ENCODE data around the gene FBXL13. TPM values are rescaled to one million over a fixed set of nuclear protein-coding genes. Genes with fewer than 3 reads are reported as not detected.

FBXL13 gene
- total and polyA plus RNA-seq, 10 of the 15 experiments (the other 5 are each of a cell fraction or from before 2014, with no cell fraction given) = 0.08 to 0.95 (median 0.28) TPM; not detected in 2

- TF ChIP-seq ZBTB11 (CRISPR knock-in tag; IDR thresholded peaks at IDR 0.05) = no peak
- no peak for TF ChIP-seq MYC (IDR thresholded peaks at IDR 0.05; ENCODE audit: insufficient read depth, insufficient read length, insufficient replicate concordance, low read length, severe bottlenecking)
- no peak for TF ChIP-seq FOS (IDR thresholded peaks at IDR 0.05; ENCODE audit: borderline replicate concordance, extremely low read depth, insufficient read length)
Measured at GRCh38 chr7:102890292-102890970, 184.2 kb downstream of the FBXL13 start (continued).

GRCh38 chr7:102889851-102890250 is 184.7 kb downstream of the FBXL13 start:
- Histone ChIP-seq H3K4me2 (ENCODE audit: control insufficient read depth, insufficient read depth) (no peak overlapping the region), H3K4me3 (no peak overlapping the region), H4K20me1 (ENCODE audit: control insufficient read depth, insufficient read depth) (no peaks in the 10 kb centered on the region), H3K9me3 (replicated peaks; ENCODE audit: control insufficient read depth, insufficient read depth, low read length) (no peaks in the 10 kb centered on the region), H3K4me1 (ENCODE audit: control insufficient read depth, insufficient read depth, low read length) (no peaks in the 10 kb centered on the region), H3K79me2 (ENCODE audit: control insufficient read depth, insufficient read depth, low read length) (no peaks in the 10 kb centered on the region), H3K27me3 (replicated peaks in 1 of 2; ENCODE audit: control insufficient read depth in 2 of 2, insufficient read depth in 2 of 2, low read length in 1 of 2) (no peaks in the 10 kb centered on the region), H3K9ac (ENCODE audit: control insufficient read depth, insufficient read depth, low read length) (no peak overlapping the region), H3K36me3 (ENCODE audit: control insufficient read depth in 2 of 2, insufficient read depth in 2 of 2, low read length in 1 of 2) (no peaks in the 10 kb centered on the region), H2AFZ (ENCODE audit: control insufficient read depth, low read depth, low read length) (no peak overlapping the region), H3K27ac (ENCODE audit: control insufficient read depth, insufficient read depth) (no peak overlapping the region)
- ATAC-seq = no peak
- BruUV-seq (replicated peaks) = no TSS peak
- FAIRE-seq = no peak
- intact Hi-C loops (cut with micrococcal nuclease; ENCODE audit: unreplicated experiment) = no loop called here
- CTCF ChIA-PET = no interaction called here
- 0% methylated on average over 2 of the region's 2 CpGs for WGBS (ENCODE audit: insufficient coverage, insufficient replicate concordance, low lambda C conversion rate, missing lambda C conversion rate)
- in situ Hi-C loops (cut with MboI) = no loop called here
- SMC1A ChIA-PET (ENCODE audit: uncharacterized antibody, unreplicated experiment) = interaction anchor here (0.7 to 1.2 kb wide), 2 partner anchors 52 to 56 kb away, joined by 3 to 4 read pairs; no protein-coding TSS in a partner anchor
- POLR2A ChIA-PET = no interaction called here
- RAD21 ChIA-PET (ENCODE audit: unreplicated experiment) = interaction anchor here (0.7 kb wide), 1 partner anchor 172 kb away, joined by 3 read pairs; no protein-coding TSS in a partner anchor
- DNase-seq (ENCODE audit: low read depth, low spot score) = no peak
- TF ChIP-seq POU2F2 (IDR thresholded peaks at IDR 0.05; ENCODE audit: borderline replicate concordance, low read depth, low read length) (no peak), SRF (IDR thresholded peaks at IDR 0.05; ENCODE audit: low read depth in 2 of 2, low read length in 2 of 2) (no peak), ZBTB4 (CRISPR knock-in tag; IDR thresholded peaks at IDR 0.05) (no peak), BACH1 (IDR thresholded peaks at IDR 0.05; ENCODE audit: borderline replicate concordance) (no peak), SREBF2 (IDR thresholded peaks at IDR 0.05; ENCODE audit: low read length) (no peak), SP1 (IDR thresholded peaks at IDR 0.05; ENCODE audit: low read depth, low read length) (no peak), RB1 (IDR thresholded peaks at IDR 0.05; ENCODE audit: borderline replicate concordance) (no peak), IRF5 (IDR thresholded peaks at IDR 0.05; ENCODE audit: borderline replicate concordance) (no peak), JUND (IDR thresholded peaks at IDR 0.05; ENCODE audit: low read depth, low read length) (no peak), HCFC1 (IDR thresholded peaks at IDR 0.05; ENCODE audit: low read length) (no peak), ZNF24 (IDR thresholded peaks at IDR 0.05) (no peak)

Measured in GM12878 (cell line).